ENCODE measurements around the gene ARF5.
A peak's percentile ranks its signal among the peaks of the same experiment; 100 is the strongest.

DNA sequence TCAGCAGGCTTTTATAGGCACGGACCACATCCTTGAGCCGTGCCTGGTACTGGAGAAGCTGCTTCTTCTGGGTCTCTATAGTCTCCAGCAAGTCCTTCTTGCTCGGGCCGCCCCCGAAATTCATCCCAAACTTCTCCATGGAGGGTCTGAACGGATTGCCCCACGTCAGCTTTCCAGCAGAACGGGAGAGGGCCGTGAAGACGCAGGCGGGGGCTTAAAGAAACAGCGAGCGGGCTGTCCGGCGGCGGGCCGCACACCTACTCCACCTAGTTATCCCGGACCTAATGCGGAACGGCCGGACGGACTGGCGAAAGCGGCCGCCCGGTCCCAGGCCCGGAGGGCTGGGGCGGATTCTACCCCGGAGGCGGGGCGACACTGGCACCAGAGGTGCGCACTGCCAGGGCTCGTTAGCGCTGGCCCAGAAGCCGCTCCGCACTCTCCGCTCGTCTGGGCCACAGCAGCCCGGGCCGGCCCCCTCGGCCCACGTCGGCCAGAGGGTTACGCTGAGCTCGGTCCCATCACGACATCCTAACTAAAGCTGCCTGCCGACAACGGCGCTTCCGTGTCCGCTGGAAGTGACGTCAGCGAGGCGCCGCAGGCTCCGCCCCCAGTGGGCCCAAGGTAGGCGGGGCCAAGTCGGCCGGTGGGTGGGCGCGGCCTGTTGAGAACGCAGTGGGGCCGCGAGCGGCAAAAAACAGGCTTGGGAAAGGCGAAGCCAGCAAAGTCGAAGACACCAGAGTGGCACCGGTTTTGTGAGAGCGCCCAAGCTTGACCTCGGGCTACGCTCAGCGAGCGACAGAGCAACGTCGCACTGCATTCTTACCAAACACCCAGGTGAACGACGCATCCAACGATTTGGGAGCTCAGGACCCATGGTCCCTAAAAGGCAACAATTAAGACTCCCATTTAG lies 2.9 kb upstream of the ARF5 start, which contains the start of gene GCC1:
- TF ChIP-seq, protein P1, sequence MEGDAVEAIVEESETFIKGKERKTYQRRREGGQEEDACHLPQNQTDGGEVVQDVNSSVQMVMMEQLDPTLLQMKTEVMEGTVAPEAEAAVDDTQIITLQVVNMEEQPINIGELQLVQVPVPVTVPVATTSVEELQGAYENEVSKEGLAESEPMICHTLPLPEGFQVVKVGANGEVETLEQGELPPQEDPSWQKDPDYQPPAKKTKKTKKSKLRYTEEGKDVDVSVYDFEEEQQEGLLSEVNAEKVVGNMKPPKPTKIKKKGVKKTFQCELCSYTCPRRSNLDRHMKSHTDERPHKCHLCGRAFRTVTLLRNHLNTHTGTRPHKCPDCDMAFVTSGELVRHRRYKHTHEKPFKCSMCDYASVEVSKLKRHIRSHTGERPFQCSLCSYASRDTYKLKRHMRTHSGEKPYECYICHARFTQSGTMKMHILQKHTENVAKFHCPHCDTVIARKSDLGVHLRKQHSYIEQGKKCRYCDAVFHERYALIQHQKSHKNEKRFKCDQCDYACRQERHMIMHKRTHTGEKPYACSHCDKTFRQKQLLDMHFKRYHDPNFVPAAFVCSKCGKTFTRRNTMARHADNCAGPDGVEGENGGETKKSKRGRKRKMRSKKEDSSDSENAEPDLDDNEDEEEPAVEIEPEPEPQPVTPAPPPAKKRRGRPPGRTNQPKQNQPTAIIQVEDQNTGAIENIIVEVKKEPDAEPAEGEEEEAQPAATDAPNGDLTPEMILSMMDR (IDR thresholded peaks at IDR 0.05; ENCODE audit: low read depth, low read length), result no peak
- TF ChIP-seq POLR2A (IDR thresholded peaks at IDR 0.05; ENCODE audit: extremely low read depth, insufficient read length) (peak; percentile 94), MYC (IDR thresholded peaks at IDR 0.05; ENCODE audit: low read depth, low read length) (0 out of 2 replicates have a peak, but pooled peaks have one; percentile 29)
- TF ChIP-seq, protein P2, sequence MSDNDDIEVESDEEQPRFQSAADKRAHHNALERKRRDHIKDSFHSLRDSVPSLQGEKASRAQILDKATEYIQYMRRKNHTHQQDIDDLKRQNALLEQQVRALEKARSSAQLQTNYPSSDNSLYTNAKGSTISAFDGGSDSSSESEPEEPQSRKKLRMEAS (IDR thresholded peaks at IDR 0.05; ENCODE audit: low read depth, low read length), result peak; percentile 67; the same call in 1 of the 2 replicates

Data from NB4 (cell line).